Measurements from ENCODE around the gene MYORG. TPM values are rescaled to one million over a fixed set of nuclear protein-coding genes. Genes with fewer than 3 reads are reported as not detected.

Gene MYORG
- total RNA-seq, 1 donor from 2014 or later, result 6.6 TPM

DNA sequence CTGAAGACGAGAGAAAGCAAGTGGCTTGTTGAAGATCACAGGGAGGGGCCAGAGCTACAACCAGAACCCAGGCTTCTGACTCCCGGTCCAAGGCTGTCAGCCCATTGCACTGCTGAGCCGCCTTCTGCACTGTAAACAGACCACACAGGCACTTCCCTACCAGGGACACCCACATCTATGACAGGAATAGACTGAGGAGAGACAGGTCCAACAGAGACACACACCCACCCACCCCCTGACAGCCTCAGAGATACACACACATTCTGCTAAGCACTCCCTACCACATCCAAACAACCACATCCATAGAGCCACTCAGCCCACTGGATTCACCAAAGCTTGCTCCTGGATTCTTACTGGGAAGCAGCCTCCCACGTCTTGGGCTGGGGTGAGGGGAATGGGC lies 23.0 kb upstream of the MYORG start:
- H3K4me3 ChIP-seq (ENCODE audit: low read depth, low read length), result no peak overlapping the region
- no peak for DNase-seq (ENCODE audit: low read depth)
- TF ChIP-seq, protein P1, sequence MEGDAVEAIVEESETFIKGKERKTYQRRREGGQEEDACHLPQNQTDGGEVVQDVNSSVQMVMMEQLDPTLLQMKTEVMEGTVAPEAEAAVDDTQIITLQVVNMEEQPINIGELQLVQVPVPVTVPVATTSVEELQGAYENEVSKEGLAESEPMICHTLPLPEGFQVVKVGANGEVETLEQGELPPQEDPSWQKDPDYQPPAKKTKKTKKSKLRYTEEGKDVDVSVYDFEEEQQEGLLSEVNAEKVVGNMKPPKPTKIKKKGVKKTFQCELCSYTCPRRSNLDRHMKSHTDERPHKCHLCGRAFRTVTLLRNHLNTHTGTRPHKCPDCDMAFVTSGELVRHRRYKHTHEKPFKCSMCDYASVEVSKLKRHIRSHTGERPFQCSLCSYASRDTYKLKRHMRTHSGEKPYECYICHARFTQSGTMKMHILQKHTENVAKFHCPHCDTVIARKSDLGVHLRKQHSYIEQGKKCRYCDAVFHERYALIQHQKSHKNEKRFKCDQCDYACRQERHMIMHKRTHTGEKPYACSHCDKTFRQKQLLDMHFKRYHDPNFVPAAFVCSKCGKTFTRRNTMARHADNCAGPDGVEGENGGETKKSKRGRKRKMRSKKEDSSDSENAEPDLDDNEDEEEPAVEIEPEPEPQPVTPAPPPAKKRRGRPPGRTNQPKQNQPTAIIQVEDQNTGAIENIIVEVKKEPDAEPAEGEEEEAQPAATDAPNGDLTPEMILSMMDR (conservative IDR thresholded peaks at IDR 0.05; ENCODE audit: low read depth, low read length), result no peak

DNA sequence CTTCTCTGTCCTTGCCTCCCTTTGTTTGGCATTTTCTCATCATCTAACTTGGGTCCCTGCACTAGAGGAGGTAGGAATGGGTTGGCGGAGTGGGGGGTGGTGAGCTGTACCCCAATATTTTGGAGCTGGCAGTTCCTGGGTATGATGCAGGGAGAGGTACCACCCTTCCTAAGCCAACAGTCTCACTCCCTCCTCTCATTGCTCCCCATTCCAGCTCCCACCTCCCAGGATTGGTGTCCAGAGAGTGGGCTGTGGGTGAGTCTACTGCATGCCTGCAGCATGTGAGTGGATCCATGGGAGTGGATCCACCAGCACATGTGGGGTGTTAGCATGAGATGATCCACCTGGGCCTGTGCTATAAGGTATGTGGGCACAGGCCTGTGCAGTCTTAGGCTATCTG lies 22.2 kb upstream of the MYORG start:
- no peak overlapping the region for H3K4me3 ChIP-seq (ENCODE audit: low read depth, low read length)
- TF ChIP-seq, protein P1 (conservative IDR thresholded peaks at IDR 0.05; ENCODE audit: low read depth, low read length), result no peak
- DNase-seq (ENCODE audit: low read depth), result no peak

DNA sequence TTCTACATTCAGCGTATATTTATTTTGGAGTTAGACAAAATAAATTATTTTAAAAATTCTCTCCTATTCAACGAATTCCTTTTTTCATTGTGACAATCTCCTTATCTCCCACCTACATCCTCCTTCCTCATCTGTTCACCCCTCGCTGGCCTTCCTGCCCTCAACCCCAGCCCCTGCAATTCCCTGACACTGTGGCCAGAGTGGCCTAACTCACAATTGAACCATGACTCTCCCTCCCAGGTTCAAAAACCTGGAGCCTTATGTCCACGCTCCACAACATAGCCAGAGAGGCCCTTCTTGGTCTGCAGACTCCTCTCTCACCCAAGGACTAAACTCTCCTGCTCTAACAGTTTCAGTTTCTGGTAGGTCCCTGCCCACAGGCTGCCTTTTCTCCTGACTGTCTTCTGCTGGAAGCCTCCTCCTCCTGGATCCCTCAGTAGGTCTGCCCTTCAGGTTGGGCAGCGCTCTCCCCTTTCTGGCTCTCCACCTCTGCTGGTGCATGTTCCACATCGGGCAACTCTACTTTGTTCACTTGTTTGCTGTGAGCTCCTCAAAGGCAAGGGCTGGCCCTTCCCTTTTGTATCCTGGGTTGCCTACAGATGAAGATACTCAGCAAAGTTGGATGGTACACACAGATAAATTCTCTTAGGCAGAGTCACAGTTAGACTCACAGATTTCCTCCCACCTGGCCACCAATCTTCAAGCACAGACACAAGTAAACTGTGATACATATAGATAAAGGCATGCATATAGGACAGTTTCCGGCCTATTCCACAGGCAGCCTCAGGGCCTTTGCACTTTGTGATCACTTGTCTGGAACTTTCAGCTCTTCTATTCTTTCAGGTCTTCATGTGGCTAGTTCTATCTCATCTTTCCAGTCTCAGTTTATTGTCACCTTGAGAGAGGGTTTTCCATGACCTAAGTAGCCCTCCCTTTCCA lies 19.8 kb upstream of the MYORG start:
- TF ChIP-seq, protein P1 (conservative IDR thresholded peaks at IDR 0.05; ENCODE audit: low read depth, low read length), result no peak
- H3K4me3 ChIP-seq (ENCODE audit: low read depth, low read length), result no peak overlapping the region
- no peak for DNase-seq (ENCODE audit: low read depth)

DNA sequence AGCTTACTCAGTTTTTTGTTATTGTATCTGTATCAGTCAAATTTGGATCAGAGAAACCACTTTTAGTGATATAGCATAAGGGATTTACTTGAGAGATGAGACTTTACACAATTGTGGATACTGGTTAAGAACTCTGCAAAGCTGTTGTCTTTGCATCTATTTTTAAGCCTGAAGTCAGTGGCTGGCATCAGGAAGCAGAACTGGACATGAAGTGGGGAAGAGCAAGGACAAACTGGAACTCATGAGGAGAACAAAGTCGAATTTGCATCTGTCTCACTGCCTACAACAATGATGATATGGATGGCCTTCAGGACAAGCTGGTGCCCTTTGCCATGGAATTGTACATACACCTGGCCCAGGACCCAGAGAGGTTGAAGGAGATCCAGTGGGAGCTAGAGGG lies 15.8 kb upstream of the MYORG start:
- DNase-seq (ENCODE audit: low read depth), result no peak
- no peak overlapping the region for H3K4me3 ChIP-seq (ENCODE audit: low read depth, low read length)
- TF ChIP-seq, protein P1 (conservative IDR thresholded peaks at IDR 0.05; ENCODE audit: low read depth, low read length), result no peak

DNA sequence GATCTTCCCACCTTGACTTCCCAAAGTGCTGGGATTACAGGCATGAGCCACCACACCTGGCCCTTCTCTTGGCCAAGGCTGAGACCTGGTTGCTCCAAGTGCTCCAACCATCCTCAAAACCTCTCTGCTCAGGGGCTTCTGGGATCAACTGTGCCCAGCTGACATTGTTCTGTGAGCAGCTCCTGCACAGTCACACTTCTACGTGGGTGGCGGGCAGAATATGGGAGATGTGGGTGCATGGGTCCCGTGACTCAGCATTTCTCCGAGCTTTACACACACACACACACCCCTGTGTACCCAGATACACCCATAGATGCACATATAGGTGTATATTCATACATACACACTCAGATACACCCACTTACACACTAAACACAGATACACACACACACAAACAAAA lies 10.5 kb upstream of the MYORG start:
- TF ChIP-seq, protein P1 (conservative IDR thresholded peaks at IDR 0.05; ENCODE audit: low read depth, low read length), result no peak
- H3K4me3 ChIP-seq (ENCODE audit: low read depth, low read length), result no peak overlapping the region
- no peak for DNase-seq (ENCODE audit: low read depth)

DNA sequence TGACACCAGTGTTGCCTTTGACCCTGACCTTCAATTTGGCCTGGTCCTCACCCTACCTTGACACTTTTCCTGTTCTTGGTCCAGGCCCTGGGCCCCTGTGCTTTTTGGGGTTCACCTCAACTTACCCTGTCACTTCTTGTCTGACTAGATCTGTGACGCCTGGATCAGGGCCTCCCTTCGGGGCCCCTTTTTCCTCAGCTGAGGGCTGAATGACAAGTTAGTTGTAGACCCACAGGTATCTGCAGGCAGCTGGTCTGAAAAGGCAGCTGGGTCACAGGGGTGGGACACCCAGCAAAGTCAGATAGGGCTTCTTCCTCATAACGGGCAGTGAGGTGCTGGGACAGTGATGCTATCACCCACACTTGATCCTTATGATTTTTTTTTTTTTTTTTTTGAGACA lies 10.0 kb upstream of the MYORG start:
- DNase-seq (ENCODE audit: low read depth), result no peak
- TF ChIP-seq, protein P1 (conservative IDR thresholded peaks at IDR 0.05; ENCODE audit: low read depth, low read length), result no peak
- no peak overlapping the region for H3K4me3 ChIP-seq (ENCODE audit: low read depth, low read length)

All from epithelial cell of proximal tubule (primary cell).